Measurements from ENCODE around the gene MMRN1.

- TF ChIP-seq CTCF (IDR thresholded peaks at IDR 0.05) = no peak
- no peak for TF ChIP-seq POLR2A (IDR thresholded peaks at IDR 0.05)
These were observed 60.4 kb downstream of the MMRN1 start for GRCh38 chr4:89954906-89955695.

All from uterus (tissue), 2 donors.